ENCODE measurements around the gene PDE6B.

DNA sequence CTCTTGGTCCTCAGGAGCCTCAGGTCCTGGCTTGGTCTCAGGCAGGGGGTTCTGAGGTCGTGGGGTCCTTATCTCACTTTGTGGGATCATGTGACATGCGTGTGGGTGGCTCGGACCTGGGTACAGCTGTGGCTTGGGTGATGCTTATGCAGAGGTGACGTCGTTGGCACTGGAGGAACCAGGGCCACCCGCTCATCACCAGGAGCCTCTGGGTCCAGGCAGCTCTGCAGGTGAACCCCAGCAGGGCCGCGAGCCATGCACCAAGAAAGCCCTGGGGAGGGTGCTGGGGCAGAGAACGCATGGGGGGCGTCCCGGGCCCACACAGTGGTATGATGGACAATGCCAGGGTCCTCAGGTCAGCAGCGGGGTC, 40.0 kb downstream of the PDE6B start:
- TF ChIP-seq, protein P1, sequence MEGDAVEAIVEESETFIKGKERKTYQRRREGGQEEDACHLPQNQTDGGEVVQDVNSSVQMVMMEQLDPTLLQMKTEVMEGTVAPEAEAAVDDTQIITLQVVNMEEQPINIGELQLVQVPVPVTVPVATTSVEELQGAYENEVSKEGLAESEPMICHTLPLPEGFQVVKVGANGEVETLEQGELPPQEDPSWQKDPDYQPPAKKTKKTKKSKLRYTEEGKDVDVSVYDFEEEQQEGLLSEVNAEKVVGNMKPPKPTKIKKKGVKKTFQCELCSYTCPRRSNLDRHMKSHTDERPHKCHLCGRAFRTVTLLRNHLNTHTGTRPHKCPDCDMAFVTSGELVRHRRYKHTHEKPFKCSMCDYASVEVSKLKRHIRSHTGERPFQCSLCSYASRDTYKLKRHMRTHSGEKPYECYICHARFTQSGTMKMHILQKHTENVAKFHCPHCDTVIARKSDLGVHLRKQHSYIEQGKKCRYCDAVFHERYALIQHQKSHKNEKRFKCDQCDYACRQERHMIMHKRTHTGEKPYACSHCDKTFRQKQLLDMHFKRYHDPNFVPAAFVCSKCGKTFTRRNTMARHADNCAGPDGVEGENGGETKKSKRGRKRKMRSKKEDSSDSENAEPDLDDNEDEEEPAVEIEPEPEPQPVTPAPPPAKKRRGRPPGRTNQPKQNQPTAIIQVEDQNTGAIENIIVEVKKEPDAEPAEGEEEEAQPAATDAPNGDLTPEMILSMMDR (IDR thresholded peaks at IDR 0.05; ENCODE audit: poor library complexity): no peak
- TF ChIP-seq EZH2phosphoT487 (IDR thresholded peaks at IDR 0.05; ENCODE audit: low read depth, severe bottlenecking, unreplicated experiment): no peak
